SKM-1 treated with dmso at 0.1 percent for 144 hours (cell line): ENCODE measurements around the gene DDIAS.
"Not testable (repeated sequence)": the region's sequence is repeated elsewhere in the genome, so short reads cannot be mapped to it uniquely, and the experiment has no call there.

ENCODE experiments used
- DNase-seq: peaks from one replicate; lab custom pipeline; 2025; ENCODE audit not compliant: unreplicated experiment; lab: John Stamatoyannopoulos, UW

Gene DDIAS, protein sequence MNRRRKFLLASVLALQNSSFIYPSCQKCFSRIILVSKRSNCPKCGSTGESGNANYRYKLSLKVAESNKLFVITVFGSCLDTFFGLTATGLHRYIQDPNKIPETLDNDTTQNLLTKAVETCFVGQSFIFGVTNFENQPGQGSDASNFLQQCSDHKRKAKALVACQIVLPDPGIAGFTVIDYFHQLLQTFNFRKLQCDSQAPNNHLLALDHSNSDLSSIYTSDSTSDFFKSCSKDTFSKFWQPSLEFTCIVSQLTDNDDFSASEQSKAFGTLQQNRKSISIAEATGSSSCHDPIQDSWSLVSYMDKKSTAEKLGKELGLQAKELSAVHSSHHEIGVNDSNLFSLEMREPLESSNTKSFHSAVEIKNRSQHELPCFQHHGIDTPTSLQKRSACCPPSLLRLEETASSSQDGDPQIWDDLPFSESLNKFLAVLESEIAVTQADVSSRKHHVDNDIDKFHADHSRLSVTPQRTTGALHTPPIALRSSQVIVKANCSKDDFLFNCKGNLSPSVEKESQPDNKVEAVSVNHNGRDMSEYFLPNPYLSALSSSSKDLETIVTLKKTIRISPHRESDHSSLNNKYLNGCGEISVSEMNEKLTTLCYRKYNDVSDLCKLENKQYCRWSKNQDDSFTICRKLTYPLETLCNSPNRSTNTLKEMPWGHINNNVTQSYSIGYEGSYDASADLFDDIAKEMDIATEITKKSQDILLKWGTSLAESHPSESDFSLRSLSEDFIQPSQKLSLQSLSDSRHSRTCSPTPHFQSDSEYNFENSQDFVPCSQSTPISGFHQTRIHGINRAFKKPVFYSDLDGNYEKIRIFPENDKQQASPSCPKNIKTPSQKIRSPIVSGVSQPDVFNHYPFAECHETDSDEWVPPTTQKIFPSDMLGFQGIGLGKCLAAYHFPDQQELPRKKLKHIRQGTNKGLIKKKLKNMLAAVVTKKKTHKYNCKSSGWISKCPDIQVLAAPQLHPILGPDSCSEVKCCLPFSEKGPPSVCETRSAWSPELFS

DNA sequence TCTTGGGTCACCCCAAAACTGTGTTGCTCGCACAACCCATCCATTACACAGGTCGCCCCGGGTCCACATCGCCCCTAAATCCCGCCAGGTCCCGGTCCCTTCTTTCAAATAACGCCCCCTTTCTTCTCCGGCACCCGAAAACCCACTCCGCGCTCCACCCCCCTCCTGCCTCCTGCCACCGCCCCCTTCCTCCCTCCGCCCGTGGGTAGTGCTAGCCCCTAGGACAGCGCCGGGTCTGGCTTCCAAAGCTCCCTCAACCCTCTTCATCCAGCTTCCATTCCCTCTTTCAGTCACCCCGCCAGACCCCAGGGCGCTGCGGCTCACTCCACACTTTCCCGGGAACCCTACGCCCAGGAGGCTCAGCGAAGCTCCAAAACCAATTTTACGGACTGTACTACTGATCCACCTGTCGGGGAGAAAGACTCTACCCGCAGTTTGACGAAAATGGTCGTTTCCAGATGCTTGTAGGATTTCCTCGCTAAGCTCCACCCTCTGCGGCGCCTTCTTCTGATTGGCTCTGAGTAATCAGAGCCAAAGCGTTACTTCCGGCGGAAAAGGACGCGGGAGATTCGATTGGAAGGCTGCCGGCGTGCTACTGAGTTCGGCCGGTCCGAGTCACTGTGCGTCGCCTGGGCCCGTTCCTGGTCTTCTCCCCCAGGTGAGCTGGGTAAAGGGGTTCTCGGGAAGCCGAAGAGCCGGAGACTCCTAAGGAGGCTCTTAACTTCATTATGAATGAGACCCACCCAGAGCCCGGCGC lies at the start of gene DDIAS:
Gene DDIAS, plus strand, starts transcription at position 572 of the 757 bp plus-strand sequence. CDS start 13,003 bp downstream, outside the sequence.
- peak; percentile 96 for DNase-seq

DNA sequence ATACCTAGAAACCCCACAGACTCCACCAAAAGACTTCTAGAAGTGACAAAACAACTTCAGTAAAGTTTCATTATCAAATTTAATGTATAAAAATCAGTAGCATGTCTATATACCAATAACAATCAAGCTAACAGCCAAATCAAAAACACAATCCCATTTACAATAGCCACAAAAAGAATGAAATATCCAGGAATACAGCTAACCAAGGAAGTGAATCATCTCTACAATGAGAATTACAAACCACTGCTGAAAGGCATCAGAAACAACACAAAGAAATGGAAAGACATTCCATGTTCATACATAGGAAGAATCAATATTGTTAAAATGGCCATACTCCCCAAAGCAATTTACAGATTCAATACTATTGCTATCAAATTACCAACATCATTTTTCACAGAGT lies 47.3 kb upstream of the DDIAS start:
- no peak for DNase-seq

DNA sequence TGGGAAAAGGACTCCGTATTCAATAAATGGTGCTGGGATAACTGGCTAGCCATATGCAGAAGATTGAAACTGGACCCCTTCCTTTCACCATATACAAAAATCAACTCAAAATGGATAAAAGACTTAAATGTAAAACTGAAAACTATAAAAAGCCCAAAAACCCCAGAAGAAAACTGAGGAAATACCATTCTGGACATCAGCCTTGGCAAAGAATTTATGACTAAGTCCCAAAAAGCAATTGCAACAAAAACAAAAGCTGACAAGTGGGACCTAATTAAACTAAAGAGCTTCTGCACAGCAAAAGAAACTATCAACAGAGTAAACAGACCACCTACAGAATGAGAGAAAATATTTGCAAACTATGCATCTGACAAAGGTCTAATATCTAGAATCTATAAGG lies 46.6 kb upstream of the DDIAS start:
- DNase-seq = not testable (repeated sequence)

DNA sequence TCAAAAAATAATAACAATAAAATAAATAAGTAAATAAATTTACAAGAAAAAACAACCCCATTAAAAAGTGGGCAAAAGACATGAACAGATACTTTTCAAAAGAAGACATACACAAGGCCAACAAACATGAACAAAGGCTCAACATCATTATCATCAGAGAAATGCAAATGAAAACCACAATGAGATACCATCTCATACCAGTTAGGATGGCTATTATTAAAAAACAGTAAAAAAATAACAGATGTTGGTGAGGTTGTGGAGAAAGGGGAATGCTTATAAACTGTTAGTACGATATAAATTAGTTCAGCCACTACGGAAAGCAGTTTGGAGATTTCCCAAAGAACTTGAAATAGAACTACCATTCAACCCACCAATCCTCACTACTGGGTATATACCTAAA lies 45.9 kb upstream of the DDIAS start:
- DNase-seq = no peak

DNA sequence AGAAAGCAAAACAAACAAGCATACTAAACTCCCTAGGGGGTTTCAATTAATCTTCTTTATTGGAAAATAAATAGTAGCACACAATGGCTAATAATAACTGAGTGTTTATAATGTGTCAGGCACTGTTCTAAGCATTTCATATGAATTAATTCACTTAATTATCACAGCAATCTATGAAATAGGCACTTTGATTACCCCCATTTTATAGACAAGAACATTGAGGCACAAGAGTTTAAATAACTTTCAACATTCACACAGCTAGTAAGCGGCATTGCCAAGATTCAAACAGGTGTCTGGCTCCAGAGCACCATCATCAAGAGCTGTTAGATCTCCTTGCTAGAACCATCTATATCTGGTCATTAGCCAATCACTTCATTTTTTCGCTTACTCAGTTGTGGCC lies 44.4 kb upstream of the DDIAS start:
- DNase-seq = no peak

DNA sequence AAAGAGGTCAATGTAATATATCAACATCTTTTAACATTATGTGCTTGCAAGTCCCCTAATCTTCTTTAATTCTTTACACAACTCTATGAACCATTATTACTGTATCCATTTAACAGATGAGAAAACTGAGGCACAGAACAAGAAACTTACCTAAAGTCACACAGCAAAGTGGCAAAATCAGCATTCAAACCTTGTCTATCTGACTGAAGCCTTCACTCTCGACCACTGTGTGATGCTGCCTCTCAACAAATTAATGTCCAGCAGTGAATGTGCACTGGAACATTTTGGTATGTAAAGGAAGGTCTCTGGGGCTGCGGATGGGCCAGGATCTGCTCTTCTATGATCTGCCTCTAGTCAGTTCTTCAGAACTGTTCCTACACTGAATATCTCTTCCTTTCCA lies 43.4 kb upstream of the DDIAS start:
- no peak for DNase-seq

DNA sequence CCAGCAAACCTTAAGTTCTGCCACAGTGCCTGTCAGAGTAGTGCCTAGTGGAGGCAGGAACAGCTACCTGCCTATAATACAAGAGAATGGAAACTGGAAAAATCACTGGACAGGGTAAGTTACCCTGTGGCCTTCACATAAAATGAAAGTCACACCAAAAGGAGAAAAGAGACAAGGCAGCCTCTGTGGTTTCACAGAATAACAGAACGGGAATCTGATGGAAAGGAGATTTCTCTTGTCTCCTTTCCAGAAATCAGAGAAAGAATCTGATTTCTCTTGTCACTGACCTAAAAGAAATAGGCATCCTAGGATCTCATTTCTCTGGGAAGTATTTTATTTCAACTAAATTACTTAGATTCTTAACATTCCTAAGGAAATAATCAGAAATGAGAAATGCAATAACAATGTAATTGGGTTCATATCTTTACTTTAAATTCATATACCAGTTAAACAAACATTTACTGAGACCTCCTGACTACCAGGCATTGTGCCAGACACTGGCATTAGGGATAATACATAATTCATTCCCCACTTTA lies 42.9 kb upstream of the DDIAS start:
- DNase-seq = no peak

DNA sequence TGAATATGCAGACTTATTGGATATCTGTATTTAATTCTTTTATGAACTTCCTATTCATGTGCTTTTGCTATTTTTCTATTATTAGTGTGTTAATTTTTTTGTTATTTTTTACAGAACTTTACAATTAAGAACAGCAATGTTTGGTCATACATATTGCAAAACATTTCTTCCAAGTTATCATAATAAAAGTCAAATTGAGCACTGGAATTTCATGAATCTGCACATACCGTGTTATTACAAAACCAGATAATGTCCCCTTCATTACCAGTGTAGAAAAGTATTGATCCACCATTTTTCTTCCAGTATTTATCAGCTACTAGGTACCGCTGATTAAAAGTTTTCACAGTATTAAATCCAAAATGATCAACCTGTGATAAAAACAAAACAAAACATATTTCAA lies 41.8 kb upstream of the DDIAS start:
- no peak for DNase-seq

DNA sequence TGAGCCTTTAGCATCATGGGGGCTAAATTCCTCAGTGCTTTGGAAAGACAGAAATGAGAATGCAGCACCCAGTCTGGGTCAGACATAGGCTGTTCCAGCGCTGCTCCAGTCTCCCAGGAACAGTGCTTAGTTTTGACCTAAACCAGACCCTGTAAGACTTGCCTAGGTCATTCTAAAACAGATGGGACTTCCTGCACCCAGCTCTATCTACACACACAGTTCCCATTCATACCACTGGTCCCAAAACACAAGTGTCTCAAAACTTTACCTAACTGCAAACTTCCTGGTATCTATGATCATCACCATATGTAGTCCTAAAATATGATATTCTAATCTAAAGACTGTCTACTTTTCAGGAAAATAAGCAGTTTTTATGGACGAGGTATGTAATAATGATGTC lies 39.2 kb upstream of the DDIAS start:
- no peak for DNase-seq

DNA sequence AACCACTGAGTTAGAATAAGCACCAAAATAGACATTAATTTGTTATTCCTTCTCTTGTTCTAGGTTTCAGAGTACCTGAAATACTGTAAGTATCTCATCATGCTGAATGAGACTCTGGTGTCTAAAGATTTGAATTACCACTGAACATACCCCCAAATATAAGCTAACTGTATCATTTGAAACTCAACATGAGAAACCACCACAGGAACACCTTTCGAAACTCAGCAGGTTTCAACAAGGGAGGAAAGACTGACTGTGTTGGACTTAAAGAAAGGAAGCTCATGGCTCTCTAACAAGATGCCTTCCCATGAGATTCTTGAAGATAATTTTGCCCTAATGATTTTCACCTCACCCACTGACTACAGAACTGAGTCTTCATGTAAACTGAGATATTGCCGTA lies 38.3 kb upstream of the DDIAS start:
- no peak for DNase-seq

DNA sequence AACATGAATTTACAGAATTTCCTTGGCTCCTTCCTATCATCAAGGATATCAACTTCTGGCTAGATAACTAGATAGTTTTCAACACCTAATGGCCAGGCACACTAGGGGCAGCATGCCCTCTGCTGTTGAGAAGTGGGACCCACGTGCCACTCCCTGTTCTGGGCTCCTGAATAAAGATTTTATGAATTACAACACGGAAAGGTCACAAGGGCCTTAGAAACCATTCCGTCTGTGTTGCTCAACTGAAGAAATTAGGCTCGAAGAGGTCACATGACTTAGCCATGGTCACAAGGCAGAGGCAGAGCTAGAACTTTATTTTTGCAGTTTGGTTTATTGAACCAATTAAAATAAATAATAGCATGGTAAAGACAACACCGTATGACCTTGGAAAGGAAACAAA lies 37.3 kb upstream of the DDIAS start:
- peak; percentile 63 for DNase-seq

DNA sequence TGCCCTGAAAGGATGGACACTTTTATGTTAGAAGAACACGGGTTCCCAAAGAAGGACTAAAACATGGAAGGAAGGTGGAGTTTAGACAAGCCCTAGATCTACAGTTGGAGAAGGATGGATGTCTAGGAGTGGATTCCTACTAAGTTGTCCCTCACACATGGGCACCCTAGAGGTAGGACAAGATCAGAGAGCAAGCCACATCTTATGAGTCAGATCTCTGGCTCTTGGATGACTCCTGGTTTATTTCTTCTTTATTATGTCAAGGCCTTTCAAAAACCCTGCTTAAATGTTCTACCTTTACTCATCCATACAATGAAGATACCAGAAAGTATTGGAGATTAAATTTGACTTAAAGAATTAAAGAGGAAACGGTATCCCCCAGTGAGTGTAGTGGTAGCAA lies 35.7 kb upstream of the DDIAS start:
- DNase-seq = no peak

DNA sequence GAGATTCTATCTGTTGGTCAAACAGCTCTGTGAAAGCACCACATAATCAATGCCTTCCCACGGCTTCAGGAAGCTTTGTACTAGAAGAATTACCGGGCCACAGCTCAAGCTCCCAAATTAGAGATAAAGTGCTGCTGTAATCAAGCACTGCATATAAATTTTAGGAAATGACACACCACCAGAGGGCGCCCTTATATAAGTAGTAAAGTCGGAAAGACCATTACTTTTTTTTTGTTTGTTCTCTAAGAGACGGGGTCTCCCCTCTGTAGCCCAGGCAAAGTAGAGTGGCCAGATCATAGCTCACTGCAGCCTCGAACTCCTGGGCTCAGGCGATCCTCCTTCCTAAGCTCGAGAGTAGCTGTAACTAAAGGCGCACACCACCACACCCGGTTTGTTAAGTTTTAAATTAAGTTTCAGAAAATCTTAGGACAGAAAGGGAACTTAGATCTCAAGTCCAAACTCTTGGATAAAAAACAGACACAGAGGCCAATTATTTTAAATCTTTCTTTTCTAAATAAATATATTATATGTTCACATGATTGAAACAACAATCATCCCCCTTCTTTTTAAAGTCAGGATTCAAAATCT lies 33.9 kb upstream of the DDIAS start:
- DNase-seq = peak; percentile 49

DNA sequence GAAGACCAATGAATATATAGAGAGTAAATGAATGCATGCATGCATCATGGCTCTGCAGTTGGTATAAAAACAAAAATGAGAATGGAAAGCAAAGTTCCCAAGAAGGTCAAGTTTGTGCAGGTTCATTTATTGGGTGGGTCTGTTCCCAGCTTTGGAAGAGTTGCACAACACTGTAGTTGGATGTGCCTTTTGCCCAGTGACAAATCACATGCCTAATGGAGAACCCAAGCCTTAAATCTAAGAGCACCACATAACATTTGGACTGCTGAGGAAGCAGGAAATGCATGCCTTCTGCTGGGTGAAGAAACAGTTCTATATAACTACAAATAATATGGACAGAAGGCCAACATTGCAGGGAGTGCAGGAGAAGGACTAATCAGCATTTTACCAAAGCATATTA lies 31.9 kb upstream of the DDIAS start:
- DNase-seq = no peak

DNA sequence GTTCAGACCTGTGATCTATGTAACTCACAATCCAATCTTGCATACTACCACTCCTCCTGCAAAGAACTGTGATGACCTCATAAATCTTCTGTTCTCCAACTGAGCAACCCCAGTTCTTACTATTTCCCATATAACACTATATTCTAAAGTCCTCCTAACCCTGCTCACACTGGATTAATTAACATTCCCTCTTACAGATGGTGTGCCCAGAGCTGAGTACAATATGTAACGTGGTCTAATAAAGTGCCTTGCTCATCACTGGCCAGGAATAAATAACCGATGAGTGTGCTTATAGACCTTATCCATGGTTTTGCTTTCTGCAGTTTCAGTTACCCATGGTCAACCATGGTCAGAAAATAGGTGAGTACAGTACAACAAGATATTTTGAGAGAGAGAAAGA lies 29.9 kb upstream of the DDIAS start:
- DNase-seq = no peak

DNA sequence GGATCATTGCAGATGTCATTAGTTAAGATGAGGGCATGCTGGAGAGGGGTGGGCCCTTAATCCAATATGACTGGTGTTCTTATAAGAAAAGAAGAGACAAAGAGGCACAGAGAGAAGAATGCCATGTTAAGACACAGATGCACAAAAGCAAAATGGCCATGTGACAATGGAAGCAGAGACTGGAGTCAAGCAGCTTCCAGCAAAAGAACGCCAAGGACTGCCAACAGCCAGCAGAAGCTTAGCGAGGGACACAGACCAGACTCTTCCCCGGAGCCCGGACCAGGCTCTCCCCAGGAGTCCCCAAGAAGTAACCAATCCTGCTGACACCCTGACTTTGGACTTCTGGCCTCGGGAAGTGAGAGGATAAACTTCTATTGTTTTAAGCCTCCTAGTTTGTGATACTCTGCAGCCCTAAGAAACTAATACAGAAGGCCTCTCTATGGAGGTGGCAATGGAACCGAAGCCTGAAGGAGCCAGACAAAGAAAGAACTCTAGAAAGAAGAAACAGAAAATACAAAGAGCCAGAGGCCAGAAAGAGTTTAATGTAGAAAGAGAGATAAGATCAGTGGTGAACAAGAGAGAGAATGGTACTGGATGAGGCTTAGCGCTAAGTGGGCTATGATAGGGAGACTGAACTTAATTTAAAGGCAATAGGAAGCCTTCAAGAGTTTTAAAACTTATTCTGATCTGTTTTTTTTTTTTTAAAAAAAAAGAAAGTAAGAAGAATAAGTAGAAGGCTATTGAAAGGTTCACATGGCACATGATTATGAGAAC lies 29.0 kb upstream of the DDIAS start:
- no peak for DNase-seq

DNA sequence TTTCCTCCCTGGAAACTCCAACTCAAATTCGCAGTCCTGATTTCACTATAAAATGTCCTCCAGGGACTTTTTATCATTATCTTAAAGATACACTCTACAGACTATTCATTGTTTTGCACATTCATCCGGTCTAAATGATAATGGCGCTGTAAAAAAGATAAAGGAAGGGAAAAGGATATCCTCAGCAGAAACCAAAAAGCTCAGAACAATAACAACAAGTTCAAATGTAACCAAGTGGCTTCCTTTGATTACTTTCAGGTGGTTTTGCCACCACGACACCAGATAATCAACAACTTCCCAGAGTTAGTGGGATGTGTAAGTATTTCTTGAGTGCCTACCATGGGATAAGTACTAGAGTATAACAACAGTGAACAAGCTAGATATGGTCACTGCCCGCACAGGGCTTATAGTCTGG lies 27.6 kb upstream of the DDIAS start:
- DNase-seq = no peak

DNA sequence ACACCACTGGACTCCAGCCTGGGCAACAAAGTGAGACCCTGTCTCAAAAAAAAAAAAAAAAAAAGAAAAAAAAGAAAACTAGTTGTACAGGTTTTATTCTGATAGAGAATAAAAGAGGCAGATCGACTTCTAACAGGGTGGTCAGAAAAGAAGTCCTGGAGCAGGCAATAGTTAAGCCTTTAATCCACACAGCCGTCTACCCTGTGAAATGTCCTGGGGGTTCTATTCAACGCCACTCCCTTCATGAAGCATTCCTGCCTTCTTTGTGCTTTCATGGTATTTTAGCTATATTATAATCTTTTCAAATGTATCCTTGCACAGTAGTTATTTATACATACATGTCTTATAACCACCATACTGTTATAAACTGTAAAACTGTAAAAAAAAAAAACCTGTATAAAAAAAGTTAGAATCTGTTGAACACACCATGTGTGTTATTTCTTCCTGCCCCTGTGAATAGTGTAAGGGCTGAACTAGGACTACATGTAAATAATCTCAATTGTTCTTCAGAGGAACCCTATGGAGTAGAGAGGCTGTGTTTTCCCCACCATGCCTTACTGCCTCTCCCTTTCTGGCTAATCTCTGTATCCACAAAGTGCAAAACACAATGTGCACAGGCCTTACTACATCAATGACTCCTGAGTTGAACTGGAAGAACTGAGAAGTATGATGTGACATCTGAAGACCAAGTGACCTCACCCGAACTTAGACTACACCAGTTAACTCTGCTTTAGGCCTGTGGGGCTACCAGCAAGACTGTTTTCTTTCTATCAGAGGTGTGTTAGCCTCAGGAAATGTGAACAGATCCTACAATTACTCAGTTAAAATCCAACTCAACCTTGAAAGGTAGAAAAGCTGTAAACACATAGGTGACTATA lies 26.7 kb upstream of the DDIAS start:
- DNase-seq = no peak

DNA sequence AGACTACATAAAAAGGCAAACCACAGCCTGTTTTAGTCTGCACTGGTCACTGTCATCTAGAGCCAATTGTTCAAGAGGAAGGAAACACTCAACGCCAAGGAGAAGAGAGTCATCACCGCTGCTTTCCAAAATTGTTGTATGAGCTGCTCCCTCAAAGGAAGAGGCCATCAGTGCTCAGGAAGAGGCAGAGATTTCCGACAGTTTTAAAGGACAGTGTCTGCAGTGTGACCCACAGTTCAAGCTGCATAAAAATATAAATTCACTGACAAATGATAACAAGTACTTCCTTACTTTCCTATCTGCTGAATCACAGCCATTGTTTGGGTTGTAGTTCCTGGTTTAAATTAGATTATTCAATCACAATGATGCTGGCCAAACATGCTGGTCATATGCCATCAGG lies 17.7 kb upstream of the DDIAS start:
- DNase-seq = no peak
